GM21528 (cell line): ENCODE measurements around the gene SLC9C1.
A peak's percentile ranks its signal among the peaks of the same experiment; 100 is the strongest.

ENCODE experiments used
- ATAC-seq: cut with Tn5 transposase; IDR thresholded peaks from one replicate; pipeline ENCODE4 v1.9.1; 2021; ENCODE audit warnings: mild to moderate bottlenecking, moderate library complexity; ENCODE audit not compliant: unreplicated experiment, low FRiP score

Gene SLC9C1

DNA sequence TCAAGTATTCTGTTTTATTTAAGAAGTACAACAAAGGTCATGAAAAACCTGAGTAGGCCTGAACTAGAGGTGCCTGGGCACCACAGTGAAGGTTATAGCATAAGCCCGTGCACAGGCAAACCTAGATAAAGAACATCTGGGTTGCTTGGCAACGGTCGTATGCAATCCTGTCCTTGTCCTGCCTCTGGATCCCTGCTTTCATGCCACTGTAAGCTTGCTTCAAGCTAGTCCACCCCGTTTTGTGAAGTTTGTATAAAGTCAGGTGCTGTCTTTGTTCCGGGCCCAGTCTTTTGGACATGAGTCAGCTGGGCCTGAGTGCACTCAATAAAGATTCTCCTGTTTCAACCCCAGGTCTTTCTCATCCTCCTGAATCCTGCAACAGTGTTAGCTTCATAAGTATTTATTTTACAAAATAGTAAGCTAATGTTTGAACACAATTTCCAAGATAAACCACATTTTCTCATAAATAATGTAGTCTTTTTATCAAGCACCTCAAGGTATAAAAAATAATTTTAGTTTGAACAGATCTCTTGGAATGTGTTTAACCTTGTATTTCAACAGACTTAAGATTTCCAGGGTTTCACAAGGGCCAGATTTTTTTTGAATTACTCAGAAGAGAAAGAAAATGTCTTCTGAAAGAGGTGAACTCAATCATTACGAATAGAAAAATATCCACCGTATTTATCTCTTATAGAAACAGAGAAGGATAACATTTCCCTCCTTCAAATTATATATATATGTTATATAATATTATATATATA lies 14.3 kb upstream of the SLC9C1 start:
- no peak for ATAC-seq

DNA sequence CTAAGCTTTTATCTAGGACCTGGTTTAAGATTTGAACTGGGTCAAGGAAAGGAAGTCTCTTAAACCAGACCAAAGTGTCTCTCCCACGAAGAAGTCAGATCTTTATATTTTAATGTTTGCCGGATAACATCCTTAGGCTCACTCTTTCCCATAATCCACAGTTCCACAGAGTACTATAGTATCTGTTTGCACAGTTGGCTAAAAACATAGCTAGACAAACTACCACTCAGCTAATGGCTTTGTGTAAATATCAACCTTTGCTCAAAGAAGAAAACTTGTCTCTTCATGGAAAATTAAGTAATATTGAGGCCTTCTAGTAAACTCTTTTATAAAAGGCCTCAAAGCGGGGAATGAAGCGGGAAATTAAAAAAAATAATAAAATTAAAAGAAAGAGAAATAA lies 13.5 kb upstream of the SLC9C1 start:
- ATAC-seq: no peak

DNA sequence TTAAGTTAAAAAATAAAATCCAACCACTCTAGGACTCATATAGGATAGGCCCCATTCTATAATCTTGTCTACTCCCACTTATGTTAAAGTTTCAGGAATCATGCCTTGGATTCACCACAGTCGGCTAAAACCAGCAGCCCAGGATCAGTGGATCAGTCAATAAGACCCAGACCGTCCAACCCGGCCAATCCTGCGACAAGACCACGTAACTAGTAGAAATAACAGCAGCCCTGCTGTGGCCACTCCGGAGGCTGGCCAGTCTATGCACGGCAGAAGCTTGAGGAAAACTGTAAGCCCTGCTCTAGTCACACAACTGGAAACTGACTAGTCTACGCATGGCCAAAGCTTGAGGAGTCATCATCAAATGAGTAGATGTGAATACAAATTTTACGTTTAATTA lies 12.8 kb upstream of the SLC9C1 start:
- no peak for ATAC-seq

DNA sequence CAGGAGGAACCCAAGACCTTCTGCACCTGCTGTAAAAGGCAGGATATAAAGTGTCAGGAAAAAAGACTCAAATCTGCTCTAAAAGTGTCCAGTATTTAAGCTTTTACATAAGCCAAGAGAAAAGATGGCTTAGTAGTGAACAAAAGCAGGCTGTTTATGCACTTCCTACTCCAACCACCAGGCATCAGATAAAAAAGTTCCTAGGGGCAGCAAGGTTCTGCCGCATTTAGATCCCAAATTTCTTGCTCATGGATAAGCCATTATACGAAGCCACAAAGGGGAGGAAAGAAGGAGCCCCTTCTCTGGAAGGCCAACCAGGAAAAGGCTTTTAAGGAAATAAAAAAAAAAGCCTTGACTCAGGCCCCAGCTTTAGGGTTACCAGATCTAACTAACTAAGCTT lies 10.6 kb upstream of the SLC9C1 start:
- no peak for ATAC-seq

DNA sequence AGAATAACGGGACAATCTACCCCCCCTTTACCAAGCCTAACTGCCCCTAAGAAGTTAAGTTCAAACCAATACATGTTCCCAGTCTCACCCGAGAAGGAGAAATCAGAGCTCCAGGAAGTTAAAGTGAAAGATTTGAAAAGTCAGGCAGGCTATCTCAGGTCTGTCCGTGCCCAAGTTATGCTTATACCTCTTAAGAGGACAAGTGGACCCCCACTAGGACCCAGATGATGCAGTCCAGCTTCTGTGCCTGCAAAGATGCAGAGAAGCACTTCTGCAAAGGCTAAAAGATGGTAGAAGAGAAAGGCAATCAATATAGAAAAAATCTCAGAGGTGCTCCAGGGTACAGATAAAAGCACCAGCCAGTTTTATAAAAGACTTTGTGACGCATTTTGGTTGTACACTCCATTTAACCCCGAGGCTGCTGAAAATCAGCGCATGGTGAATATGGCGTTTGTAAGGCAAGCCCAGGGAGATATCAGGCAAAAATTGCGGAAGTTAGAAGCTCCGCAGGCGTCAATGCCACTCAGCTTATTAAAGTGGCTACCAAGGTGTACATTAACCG lies 9.8 kb upstream of the SLC9C1 start:
- ATAC-seq: no peak

DNA sequence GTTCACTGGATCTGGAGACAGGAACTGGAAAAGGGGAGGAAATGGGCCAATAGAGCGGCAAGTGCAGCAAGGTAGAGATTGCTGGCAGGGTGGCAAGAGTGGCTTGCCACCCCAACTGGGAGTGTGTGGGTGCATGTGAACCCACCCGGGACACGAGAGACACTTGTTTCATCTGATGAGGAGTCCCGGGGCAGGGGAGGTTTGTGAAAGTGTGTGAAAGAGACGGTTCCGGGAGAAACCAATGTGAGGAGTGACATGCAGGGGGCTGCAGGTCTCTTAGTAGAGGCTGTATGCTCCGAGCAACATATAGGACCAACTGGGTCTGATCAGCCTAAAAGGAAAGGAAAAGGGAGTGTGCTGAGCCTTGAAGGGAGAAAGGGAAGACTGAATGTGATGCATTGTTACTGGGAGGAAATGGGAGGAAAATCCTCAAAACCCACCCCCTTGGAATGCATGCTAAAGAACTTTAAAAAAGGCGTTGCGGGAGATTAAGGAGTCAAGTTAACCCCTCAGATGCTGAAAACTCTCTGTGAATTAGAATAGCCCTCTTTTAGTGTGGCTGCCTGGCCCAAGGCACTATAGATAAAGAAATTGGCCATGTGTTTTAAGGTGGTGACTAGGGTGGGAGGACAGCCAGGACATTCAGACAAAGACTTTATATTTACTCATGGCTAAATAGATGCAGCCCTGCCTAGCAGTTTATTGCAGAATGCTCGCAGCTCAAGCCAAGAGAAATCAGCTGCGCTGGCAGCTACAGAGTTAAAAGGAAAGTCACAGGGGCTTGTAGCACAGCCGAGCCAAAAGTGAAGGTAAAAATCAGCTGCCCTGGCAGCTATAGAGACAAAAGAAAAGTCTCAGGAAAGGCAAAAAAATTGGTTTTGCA lies 9.1 kb upstream of the SLC9C1 start:
- ATAC-seq: no peak

DNA sequence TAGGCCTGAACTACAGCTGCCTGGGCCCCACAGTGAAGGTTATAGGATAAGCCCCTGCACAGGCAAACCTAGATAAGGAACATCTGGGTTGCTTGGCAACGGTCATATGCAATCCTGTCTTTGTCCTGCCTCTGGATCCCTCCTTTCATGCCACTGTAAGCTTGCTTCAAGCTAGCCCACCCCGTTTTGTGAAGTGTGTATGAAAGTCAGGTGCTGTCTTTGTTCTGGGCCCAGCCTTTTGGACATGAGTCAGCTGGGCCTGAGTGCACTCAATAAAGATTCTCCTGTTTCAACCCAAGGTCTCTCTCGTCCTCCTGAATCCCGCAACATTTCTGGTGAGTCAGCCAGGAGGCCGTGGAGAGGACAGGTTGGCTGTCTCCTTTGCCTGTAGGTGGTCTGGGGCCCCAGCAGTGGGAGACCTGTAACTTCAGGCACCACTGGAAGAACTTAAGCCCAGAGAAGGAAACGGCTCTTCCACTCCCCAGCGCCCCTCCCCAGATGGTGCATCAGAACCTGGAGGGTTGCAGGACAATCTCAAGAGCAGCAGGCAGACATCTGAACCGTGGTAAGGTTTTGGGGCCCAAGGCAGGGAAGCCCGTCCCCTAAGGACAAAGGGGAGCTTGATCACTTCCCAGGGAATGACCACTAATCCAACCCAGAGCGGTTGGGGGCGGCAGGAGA lies 8.3 kb upstream of the SLC9C1 start:
- no peak for ATAC-seq

DNA sequence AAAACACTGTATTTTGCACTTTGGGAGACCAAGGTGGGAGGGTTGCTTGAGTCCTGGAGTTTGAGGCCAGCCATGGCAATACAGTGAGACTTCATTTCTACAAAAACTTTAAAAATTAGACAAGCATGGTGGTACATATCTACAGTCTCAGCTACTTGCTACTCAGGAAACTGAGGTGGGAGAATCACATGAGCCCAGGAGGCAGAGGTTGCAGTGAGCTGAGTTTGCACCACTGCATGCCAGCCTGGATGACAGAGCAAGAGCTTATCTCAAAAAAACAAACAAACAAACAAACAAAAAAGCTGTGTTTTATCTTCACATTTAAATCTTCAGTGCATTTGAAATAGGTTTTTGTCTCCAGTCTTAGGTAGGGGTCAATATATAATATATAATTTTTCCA lies 4.8 kb upstream of the SLC9C1 start:
- ATAC-seq: no peak

DNA sequence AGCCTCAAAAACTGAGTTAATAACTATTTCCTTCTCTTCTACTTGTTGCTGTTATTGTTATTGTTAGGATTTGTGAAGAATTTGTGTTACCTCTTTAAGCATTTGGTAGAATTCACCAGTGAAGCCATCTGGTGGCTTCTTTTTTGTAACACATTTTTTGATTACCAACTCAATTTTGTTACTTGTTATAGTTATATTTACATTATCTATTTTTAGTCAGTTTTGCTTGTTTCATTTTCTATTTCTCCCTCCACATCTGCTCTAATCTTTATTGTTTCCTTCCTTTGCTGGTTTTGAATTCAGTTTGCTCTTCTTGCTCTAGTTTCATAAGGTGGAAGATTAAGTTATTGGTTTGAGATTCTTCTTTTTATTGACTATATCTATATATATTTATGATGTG lies 3.7 kb upstream of the SLC9C1 start:
- ATAC-seq: no peak

DNA sequence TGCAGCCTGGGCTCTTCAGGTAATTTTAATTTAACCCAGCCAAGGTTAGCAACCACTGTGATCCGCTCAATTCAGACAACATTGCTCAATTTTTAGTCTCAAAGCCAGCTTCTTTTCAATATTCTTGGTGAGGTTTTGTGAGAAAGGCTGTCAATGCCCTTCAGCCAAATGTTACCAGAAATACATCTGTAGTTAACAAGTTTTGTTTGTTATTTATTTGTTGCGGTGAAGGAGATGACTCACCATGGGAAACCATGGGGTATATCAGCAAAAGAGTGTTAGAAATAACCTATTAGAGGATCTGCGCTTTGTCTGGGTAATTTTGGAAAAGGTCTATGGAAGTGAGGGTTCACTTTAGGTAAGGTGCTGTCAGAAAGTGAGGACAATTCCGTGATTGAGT lies 5.0 kb downstream of the SLC9C1 start:
- ATAC-seq: no peak

DNA sequence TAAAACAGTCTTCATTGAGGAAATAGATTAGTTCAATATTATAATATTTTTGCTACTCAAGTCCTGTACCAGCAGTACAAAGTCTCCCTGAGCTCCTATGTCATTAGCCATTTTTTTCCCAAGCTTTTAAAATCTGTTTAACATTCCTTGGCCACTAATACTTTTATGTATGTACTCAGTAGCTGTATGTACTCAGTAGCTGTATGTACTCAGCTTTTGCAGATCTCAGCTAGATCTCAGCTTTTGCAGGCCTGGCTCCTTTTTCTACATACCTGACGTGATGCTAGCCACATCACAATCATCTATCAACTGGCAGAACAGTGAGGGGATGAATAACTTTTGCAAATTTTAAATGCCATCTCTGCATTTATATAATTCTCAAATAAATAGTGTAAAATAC lies 13.8 kb downstream of the SLC9C1 start:
- ATAC-seq: no peak

DNA sequence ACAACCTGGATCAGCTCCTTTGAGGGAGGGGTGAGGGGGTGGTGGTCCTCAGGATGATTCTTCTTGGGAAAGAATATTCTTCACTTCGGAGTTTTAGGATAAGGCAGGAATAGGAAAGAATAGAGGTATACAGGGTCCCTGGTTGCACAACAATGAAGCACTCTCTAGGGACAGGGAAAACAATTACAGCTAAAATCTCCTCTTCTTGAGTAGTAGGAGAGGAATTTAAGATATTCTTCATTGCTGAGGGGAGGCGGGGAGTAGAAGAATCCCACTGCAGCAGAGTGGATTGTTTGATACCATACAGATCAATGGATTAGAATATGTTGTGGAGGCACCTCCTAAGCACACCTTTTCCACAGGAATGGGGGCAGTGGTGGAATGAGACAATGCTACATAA lies 20.5 kb downstream of the SLC9C1 start:
- ATAC-seq: no peak

DNA sequence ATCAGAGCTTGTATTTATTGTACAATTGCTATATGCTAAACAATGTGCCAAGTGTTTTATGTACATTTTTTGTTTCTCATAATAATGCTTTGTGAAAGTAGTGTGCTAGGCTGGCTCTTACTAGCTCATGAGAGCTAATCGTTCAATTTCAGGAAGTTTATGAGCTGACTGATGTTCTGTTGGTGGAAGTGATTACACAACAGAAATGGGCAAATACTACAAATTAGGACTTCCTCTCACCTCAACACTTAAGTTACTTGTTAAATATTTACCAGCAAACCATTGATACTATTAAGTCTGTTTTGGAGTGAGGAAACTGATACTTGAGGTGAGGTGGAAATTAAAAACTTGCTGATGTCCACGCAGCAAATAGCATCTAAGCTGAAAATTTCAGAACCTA lies 32.3 kb downstream of the SLC9C1 start:
- no peak for ATAC-seq

DNA sequence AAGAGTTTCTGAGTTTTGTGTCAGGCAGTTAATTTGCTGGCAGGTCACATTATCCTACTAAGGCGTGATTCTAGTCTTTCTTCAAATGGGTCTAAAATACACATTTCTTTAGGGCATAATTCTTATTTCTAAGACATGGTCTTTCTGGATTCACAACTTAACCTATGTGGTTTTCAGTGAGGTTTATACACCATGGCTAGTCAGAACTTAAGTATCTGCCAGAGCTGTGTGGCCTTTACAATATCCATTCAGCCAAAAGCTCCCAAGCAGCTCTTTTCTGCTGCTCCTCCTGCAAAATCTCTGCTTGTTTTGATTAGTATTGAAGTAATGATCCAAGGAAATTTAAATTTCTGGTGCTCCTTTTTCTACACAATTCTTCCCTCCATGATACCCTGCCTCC lies 33.5 kb downstream of the SLC9C1 start:
- ATAC-seq: no peak

DNA sequence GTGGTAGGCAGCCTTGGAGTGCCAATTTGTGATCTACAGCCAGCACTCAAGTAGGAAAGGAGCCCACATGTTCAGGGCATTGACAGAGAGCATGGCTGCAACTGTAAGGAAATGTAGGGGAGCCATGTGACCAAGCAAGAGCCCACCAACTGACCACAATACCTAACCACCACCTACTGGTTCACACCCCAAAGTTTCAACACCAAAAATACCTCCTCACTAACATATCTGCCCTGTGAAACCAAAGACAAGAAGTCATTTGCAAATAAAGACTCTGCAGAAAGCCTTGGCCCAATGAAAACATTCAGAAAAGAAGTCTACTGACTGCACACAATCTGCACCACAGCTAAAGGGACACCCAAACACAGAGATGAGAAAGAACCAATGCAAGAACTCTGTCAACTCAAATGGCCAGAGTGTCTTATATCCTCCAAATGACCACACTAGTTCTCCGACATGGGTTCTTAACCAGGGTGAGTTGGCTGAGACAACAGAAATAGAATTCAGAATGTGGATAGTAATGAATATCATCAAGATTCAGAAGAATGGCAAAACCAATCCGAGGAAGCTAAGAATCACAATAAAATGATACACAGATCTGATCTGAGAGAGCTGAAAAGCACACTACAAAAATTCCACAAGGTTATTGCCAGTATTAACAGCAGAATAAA lies 40.6 kb downstream of the SLC9C1 start:
- no peak for ATAC-seq

DNA sequence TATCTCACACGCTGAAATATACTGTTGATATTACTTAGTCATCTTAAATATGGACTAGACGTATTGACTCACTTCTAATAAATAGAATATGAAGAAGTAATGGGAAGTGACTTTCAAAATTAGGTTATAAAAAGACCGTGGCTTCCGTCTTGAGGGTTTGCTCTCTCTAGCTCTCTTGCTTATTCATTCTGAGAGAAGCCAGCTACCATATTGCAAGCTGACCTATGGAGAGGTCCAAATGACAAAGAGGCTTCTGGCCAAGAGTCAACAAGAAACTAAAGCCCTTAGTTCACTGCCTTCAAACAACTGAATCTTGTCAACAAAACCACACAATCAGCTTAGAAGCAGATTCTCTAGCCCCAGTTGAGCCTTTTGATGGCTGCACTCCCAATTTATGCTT lies 46.1 kb downstream of the SLC9C1 start:
- peak; percentile 63 for ATAC-seq

DNA sequence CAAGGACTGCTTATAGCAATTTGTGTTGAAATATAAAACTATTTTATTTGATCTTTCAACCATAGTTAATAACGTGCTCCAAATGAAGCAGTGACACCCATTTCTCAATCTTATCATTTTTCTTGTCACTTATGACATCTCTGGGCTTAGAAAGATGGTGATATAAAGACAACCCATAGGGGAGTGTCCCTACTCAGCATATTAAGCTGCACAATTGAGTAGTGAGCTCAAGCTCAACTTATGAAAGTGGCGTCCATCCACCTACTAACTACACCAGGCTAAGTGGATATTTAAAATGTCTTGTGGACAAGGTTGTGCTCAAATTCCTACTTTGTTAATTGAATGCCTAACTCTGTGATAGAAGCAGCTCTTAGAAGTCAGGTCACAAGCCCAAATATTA lies 46.7 kb downstream of the SLC9C1 start:
- no peak for ATAC-seq

DNA sequence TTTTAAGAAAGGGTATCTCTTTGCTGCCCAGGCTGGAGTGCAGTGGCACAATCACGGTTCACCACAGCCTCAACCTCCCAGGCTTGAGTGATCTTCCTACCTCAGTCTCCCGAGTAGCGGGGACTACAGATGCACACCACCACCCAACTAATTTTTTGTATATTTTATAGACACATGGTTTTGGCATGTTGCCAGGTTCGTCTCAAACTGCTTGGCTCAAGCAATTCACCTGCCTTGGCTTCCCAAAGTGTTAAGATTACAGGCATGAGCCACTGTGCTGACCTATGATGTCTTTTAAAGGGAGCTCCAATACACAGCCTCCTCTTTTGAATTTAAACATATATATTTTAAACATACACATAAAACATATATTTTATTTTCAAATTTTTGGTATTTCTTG lies 60.9 kb downstream of the SLC9C1 start:
- ATAC-seq: no peak

DNA sequence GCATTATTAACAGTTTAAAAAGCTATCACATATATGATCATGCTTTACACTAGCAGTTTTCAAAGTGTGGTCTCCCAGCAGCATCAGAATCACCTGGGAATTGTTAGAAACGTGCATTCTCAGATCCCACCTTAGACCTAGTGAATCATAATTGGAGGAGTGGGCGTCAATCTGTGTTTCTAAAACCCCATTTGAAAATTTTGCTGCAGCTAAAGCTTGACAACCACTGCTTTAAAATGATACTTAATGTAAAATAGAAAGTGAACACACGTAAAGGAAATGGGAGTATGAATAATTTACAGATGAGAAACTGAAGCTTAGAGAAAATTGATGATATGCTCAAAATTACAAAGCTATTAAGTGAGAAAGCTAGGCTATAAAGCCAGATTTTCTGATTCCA lies 62.3 kb downstream of the SLC9C1 start:
- no peak for ATAC-seq

DNA sequence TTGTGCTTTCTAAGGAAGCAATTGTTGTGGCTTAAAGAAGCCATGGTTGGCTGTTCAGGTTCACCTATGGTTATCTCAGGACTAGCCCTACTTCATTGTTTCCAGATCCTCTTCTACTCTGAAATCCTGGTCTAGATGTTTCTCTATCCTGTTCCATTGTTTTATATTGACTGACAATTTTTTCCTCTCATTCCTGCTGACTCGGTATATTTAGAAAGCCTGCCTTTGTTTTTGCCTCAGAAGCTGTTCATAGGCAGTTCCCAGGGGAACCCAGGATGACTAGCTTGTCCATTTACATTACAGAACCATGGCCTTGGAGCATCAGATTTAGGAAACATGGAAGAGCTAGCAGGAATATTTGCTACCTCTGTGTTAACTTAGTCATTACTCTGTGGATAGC lies 64.0 kb downstream of the SLC9C1 start:
- ATAC-seq: no peak

DNA sequence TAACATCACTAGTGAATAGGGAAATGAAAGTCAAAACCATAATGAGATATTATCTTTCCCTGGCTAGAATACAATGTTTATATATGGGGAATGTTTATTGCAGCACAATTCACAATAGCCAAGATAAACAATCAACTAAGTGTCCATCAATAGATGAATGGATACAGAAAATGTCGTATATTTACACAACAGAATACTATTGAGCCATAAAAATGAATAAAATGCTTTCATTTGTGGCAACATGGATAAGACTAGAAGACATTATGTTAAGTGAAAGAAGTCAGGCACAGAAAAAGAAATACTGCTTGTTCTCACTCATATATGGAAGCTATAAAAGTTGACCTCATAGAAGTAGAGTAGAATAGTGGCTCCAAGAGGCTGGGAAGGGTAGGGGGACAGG lies 65.2 kb downstream of the SLC9C1 start:
- ATAC-seq: no peak
